Measurements from ENCODE around the gene SLC5A11. TPM values are rescaled to one million over a fixed set of nuclear protein-coding genes. Genes with fewer than 3 reads are reported as not detected.

Gene SLC5A11
- total RNA-seq, 1 experiment from 2014 or later = 5.7 TPM

DNA sequence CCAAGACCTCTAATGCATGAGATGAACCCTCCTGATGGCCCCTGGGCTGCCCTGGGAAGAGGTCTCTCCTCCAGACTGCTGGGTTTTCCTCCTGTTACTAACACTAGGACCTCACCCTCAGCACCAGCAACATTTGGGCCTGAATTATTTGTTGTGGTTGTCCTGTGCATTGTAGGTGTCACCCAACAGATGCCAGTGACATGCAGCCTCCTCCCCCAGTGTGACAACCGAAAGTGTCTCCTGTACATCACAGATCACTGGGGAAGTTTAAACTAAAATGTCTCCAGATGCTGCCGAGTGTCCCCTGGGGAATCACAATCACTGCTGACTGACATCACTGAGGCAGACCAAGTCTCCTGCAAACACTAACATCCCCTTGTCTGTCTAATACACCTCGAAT, 74.8 kb downstream of the SLC5A11 start:
- no peak overlapping the region for H2AFZ ChIP-seq
- H3F3A ChIP-seq (ENCODE audit: insufficient read depth, low read depth) = no peaks in the 10 kb centered on the region
- no peak overlapping the region for H3K4me2 ChIP-seq
- POLR2A ChIA-PET (ENCODE audit: unreplicated experiment) = no interaction called here
- no peaks in the 10 kb centered on the region for H3K36me3 ChIP-seq (ENCODE audit: low read depth)
- H3K4me3 ChIP-seq = no peak overlapping the region
- H3K9me3 ChIP-seq (ENCODE audit: insufficient read depth, low read depth) = no peaks in the 10 kb centered on the region
- TF ChIP-seq CTCF (conservative IDR thresholded peaks at IDR 0.05) (no peak), EZH2 (IDR thresholded peaks at IDR 0.05; ENCODE audit: low read depth) (no peak)
- CTCF ChIA-PET = no interaction called here
- H3K79me2 ChIP-seq (ENCODE audit: low read depth) = no peaks in the 10 kb centered on the region
- H3K27me3 ChIP-seq (ENCODE audit: insufficient read depth, low read depth) = no peaks in the 10 kb centered on the region
- BruUV-seq (replicated peaks) = no TSS peak
- H3K27ac ChIP-seq = no peak overlapping the region
- DNase-seq = no peak
- intact Hi-C loops (cut with micrococcal nuclease; ENCODE audit: unreplicated experiment) = no loop called here
- H3K4me1 ChIP-seq (replicated peaks; ENCODE audit: insufficient read depth) = no peaks in the 10 kb centered on the region
- H3K9me2 ChIP-seq (ENCODE audit: insufficient read depth) = no peaks in the 10 kb centered on the region
- no peaks in the 10 kb centered on the region for H4K20me1 ChIP-seq (ENCODE audit: insufficient read depth)

DNA sequence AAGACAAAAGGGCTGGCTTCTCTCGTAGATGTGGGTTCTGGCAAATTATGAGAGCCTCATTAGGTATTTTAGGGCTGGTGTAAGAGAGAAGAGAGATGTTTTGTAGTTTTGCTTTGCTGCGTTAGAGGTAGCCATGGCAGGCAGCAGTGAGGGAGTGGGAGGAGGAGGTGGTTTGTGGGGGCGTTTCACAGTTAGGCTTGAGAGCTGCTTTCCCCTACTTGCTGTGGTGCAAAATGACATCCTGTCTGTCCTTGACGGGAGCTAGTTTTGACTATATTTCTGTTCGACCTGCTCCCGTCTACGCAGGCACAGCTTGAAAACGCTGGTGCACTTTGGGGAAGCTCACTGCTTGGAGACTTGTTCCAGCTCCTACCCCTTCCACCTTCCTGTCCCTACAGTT, 75.5 kb downstream of the SLC5A11 start:
- Histone ChIP-seq H3F3A (ENCODE audit: insufficient read depth, low read depth) (no peaks in the 10 kb centered on the region), H3K27me3 (ENCODE audit: insufficient read depth, low read depth) (no peaks in the 10 kb centered on the region), H3K4me3 (no peak overlapping the region), H3K4me2 (no peak overlapping the region), H4K20me1 (ENCODE audit: insufficient read depth) (no peaks in the 10 kb centered on the region), H3K27ac (no peak overlapping the region), H2AFZ (no peak overlapping the region), H3K9me2 (ENCODE audit: insufficient read depth) (no peaks in the 10 kb centered on the region), H3K9me3 (ENCODE audit: insufficient read depth, low read depth) (no peaks in the 10 kb centered on the region), H3K79me2 (ENCODE audit: low read depth) (no peaks in the 10 kb centered on the region), H3K36me3 (ENCODE audit: low read depth) (no peaks in the 10 kb centered on the region), H3K4me1 (replicated peaks; ENCODE audit: insufficient read depth) (no peaks in the 10 kb centered on the region)
- ChIA-PET POLR2A (ENCODE audit: unreplicated experiment) (no interaction called here), CTCF (interaction anchor here (0.6 kb wide), 1 partner anchor 15 kb away, joined by 8 read pairs; no protein-coding TSS in a partner anchor)
- intact Hi-C loops (cut with micrococcal nuclease; ENCODE audit: unreplicated experiment) = no loop called here
- TF ChIP-seq CTCF (conservative IDR thresholded peaks at IDR 0.05) = no peak
- TF ChIP-seq EZH2 (IDR thresholded peaks at IDR 0.05; ENCODE audit: low read depth) = no peak
- BruUV-seq (replicated peaks) = no TSS peak
- no peak for DNase-seq

DNA sequence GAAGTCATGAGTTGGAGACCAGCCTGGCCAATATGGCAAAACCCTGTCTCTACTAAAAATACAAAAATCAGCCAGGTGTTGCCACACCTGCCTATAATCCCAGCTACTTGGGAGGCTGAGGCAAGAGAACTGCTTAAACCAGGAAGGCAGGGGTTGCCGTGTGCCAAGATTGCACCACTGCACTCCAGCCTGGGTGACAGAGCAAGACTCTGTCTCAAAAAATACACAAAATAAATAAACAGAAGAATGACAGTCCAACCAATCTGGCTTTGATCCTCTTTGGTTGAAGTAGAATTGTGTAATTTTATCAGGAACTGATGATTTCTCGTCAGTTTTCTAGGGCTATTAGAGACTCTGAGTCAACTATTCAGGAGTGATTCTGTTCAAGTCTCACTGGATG, 79.4 kb downstream of the SLC5A11 start:
- H3K27me3 ChIP-seq (ENCODE audit: insufficient read depth, low read depth) = no peaks in the 10 kb centered on the region

More for the DNA sequence above, 79.4 kb downstream of the SLC5A11 start:
- Histone ChIP-seq H3K4me1 (replicated peaks; ENCODE audit: insufficient read depth) (no peaks in the 10 kb centered on the region), H3K79me2 (ENCODE audit: low read depth) (no peaks in the 10 kb centered on the region), H3K9me2 (ENCODE audit: insufficient read depth) (no peaks in the 10 kb centered on the region), H2AFZ (no peak overlapping the region), H3K9me3 (ENCODE audit: insufficient read depth, low read depth) (no peaks in the 10 kb centered on the region), H3K4me2 (no peak overlapping the region), H3K27ac (no peak overlapping the region), H3K4me3 (no peak overlapping the region), H3K36me3 (ENCODE audit: low read depth) (no peaks in the 10 kb centered on the region), H4K20me1 (ENCODE audit: insufficient read depth) (no peaks in the 10 kb centered on the region), H3F3A (ENCODE audit: insufficient read depth, low read depth) (no peaks in the 10 kb centered on the region)
- POLR2A ChIA-PET (ENCODE audit: unreplicated experiment) = no interaction called here
- CTCF ChIA-PET = no interaction called here
- TF ChIP-seq EZH2 (IDR thresholded peaks at IDR 0.05; ENCODE audit: low read depth) (no peak), CTCF (conservative IDR thresholded peaks at IDR 0.05) (no peak)
- DNase-seq = no peak
- no TSS peak for BruUV-seq (replicated peaks)
- intact Hi-C loops (cut with micrococcal nuclease; ENCODE audit: unreplicated experiment) = no loop called here
